Type B pancreatic cell (in vitro differentiated cells): Measurements from ENCODE around the gene KIF17. TPM values are rescaled to one million over a fixed set of nuclear protein-coding genes. Genes with fewer than 3 reads are reported as not detected.
A peak's percentile ranks its signal among the peaks of the same experiment; 100 is the strongest.

Source experiments
- DNase-seq: peaks from one replicate; pipeline ENCODE4 v3.0.0; 2021; ENCODE audit warnings: mixed read lengths; ENCODE audit not compliant: unreplicated experiment; ENCODE audit errors: extremely low spot score
- H3K27ac Mint-ChIP-seq: 2 replicates; pipeline ENCODE4 v1.8.0; 2021; ENCODE audit warnings: mild to moderate bottlenecking, mixed read lengths
- H3K27me3 Mint-ChIP-seq: 2 replicates; pipeline ENCODE4 v1.8.0; 2021; ENCODE audit warnings: mixed read lengths
- H3K36me3 Mint-ChIP-seq: 2 replicates; pipeline ENCODE4 v1.8.0; 2021; ENCODE audit warnings: mixed read lengths
- H3K4me1 Mint-ChIP-seq: one replicate; pipeline ENCODE4 v1.8.0; 2021; ENCODE audit warnings: mixed read lengths; ENCODE audit not compliant: unreplicated experiment
- H3K4me3 Mint-ChIP-seq: 2 replicates; pipeline ENCODE4 v1.8.0; 2021; ENCODE audit warnings: mild to moderate bottlenecking, mixed read lengths
- H3K9me3 Mint-ChIP-seq: 2 replicates; pipeline ENCODE4 v1.8.0; 2021; ENCODE audit warnings: mixed read lengths
- total RNA-seq: library from RNA; stranded (reverse); gene quantifications from 2 replicates; pipeline ENCODE4 v1.2.1, GENCODE V29; 2021; ENCODE audit warnings: low replicate concordance
- TF ChIP-seq, protein P1 (sequence below): fragments of 200-600 bp; sonication (generic); conservative IDR thresholded peaks from 2 replicates; pipeline ENCODE4 v1.5.0; 2021; ENCODE audit warnings: antibody characterized with exemption, mild to moderate bottlenecking

The KIF17 gene
- total RNA-seq, 1 donor from 2014 or later, result 2.1 TPM

DNA sequence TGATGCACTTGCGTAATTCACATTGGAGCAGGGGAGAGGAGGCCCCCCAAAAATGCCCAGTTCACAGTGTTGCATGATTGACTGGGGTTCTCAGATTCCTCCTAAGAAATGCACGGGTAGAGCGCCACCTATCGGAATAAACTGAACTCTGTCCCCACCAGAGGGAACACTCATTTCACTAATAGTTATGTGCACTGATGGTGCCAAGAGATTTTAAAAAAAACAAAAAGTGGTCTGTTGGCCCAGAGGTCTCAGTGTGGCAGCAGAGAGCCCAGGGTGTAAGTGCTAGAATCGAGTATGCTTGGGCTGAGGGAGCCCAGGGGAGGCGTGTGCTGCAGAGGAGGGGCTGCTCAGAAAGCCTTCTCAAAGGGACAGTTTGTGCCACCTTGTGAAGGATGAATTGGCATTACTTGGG is 77.6 kb downstream of the KIF17 start:
- no peaks in the 10 kb centered on the region for H3K9me3 Mint-ChIP-seq

DNA sequence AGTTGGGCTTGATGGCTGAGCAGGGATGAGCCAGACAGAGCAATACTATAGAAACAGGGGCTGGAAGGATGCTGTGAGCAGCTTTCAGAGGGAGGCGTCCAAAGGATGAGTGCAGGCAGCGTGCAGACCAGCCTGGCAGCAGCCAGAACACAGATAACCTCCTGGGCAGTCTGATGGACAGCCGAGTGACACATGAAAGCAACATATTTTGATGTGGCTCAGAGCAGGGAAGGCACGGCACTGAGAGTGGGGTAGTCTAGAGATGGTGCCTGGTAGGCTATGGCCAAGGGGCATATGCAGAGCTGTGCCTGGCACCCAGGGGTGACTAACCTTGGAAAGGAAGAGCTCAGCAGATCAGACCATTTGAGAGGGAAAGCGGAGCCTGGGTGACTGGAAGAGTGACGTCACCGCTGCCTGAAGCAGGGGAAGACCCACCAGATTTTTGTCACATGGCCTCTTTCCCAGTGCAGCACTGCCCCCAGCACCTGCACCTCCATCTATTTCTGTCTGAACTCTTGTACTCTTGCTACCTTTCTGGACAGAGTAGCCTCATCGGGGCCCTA is 80.9 kb downstream of the KIF17 start:
- TF ChIP-seq, protein P1, sequence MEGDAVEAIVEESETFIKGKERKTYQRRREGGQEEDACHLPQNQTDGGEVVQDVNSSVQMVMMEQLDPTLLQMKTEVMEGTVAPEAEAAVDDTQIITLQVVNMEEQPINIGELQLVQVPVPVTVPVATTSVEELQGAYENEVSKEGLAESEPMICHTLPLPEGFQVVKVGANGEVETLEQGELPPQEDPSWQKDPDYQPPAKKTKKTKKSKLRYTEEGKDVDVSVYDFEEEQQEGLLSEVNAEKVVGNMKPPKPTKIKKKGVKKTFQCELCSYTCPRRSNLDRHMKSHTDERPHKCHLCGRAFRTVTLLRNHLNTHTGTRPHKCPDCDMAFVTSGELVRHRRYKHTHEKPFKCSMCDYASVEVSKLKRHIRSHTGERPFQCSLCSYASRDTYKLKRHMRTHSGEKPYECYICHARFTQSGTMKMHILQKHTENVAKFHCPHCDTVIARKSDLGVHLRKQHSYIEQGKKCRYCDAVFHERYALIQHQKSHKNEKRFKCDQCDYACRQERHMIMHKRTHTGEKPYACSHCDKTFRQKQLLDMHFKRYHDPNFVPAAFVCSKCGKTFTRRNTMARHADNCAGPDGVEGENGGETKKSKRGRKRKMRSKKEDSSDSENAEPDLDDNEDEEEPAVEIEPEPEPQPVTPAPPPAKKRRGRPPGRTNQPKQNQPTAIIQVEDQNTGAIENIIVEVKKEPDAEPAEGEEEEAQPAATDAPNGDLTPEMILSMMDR, result no peak
- Mint-ChIP-seq H3K36me3 (peaks cover 4% of the 10 kb centered on the region), H3K4me1 (peaks cover 10% of the 10 kb centered on the region), H3K27ac (no peak overlapping the region), H3K9me3 (no peaks in the 10 kb centered on the region), H3K4me3 (no peak overlapping the region), H3K27me3 (no peaks in the 10 kb centered on the region)
- DNase-seq, result no peak

More for the DNA sequence above, 77.6 kb downstream of the KIF17 start:
- H3K36me3 Mint-ChIP-seq, result peaks cover 4% of the 10 kb centered on the region
- no peak for DNase-seq
- H3K4me1 Mint-ChIP-seq, result no peaks in the 10 kb centered on the region
- H3K27me3 Mint-ChIP-seq, result no peaks in the 10 kb centered on the region
- no peak overlapping the region for H3K4me3 Mint-ChIP-seq
- TF ChIP-seq, protein P1, result peak; percentile 90
- H3K27ac Mint-ChIP-seq, result peak overlapping the region; percentile 29

DNA sequence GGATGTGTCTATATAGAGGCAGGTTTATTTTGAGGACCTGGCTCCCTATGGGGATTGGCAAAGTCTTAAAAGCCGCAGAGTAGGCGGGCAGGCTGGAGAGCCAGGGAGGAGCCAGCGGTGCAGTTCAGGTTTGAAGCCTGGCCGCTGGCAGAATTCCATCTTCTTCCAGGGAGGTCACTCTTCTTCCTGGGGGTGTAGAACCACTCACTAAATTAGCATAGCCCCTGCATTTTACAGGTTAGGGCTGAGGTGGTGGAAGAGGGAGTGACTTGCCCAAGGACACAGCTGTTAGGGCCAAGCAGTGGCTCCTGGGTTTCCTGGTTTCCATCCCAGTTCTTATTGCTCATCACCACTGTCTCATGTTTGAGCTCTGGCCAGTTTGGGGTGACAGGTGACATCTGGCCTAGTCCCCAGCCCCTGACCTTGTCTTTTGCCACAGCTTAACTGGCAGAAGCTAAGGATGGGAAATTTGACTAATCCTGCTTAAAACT is 83.2 kb downstream of the KIF17 start:
- Mint-ChIP-seq H3K9me3 (no peaks in the 10 kb centered on the region), H3K27ac (peak overlapping the region; percentile 85), H3K4me3 (peak overlapping the region; percentile 95), H3K27me3 (no peaks in the 10 kb centered on the region), H3K36me3 (no peaks in the 10 kb centered on the region), H3K4me1 (peaks cover 10% of the 10 kb centered on the region)
- TF ChIP-seq, protein P1, result no peak
- DNase-seq, result no peak

DNA sequence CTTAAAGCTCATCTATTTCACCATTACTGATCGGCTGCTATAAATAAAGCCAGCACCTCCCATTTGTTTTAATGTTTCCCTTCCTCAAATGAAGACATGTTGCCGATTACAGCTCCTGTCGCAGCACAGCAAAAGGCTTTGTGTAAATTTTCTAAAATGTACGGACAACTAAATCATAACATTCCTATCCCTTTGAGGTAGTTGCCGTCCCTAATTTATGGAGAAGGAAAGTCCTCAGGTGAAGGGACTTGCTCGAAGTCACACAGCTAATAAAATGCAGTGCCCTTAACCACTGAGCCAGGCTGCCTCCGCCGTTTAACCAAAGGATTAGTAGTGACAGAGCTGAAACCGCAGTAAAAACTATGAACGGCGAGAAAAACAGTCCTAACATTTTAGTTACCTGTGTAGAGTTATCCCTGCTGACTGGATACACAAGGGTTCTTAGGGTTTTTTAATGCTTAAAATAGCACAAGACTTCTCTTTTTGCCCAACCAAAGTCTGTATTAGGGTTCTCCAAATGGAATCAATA is 83.7 kb downstream of the KIF17 start:
- H3K4me3 Mint-ChIP-seq, result peak overlapping the region; percentile 95
- H3K36me3 Mint-ChIP-seq, result no peaks in the 10 kb centered on the region
- H3K27me3 Mint-ChIP-seq, result peaks cover under 1% of the 10 kb centered on the region
- DNase-seq, result no peak
- H3K9me3 Mint-ChIP-seq, result no peaks in the 10 kb centered on the region
- H3K27ac Mint-ChIP-seq, result peak overlapping the region; percentile 85
- peaks cover 10% of the 10 kb centered on the region for H3K4me1 Mint-ChIP-seq
- TF ChIP-seq, protein P1, result no peak

DNA sequence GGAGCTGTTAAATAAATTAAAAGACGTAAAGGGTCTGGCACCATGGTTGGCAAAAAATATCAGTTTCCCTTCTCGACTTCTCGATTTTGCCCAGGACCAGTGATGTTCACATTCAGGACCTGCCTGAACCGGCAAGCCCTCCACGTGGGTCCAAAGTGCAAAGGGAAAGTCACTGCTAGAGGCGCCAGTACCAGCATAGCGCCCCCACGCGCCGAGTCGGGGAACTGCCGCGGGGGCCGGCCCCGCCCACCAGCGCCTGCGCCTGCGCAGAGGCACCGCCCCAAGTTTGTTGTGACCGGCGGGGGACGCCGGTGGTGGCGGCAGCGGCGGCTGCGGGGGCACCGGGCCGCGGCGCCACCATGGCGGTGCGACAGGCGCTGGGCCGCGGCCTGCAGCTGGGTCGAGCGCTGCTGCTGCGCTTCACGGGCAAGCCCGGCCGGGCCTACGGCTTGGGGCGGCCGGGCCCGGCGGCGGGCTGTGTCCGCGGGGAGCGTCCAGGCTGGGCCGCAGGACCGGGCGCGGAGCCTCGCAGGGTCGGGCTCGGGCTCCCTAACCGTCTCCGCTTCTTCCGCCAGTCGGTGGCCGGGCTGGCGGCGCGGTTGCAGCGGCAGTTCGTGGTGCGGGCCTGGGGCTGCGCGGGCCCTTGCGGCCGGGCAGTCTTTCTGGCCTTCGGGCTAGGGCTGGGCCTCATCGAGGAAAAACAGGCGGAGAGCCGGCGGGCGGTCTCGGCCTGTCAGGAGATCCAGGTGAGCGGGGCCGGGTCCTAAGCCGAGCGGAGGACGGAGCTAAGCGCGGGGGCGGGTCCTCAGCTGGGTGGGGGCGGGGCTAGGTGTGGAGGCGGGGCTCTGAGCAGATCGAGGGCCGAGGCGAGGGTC is 84.4 kb downstream of the KIF17 start, which contains the start of gene PINK1:
Gene PINK1, plus strand, starts transcription at position 269 of the 875 bp plus-strand sequence. Its CDS starts 91 bp downstream, at position 360.
- Mint-ChIP-seq H3K4me3 (peak within 1 kb of the TSS; percentile 95), H3K36me3 (no peaks in the 10 kb centered on the region)

More for the DNA sequence above, 84.4 kb downstream of the KIF17 start, which contains the start of gene PINK1:
- Mint-ChIP-seq H3K9me3 (no peaks in the 10 kb centered on the region), H3K27ac (peak within 1 kb of the TSS; percentile 85), H3K27me3 (peaks cover 3% of the 10 kb centered on the region), H3K4me1 (peaks cover 10% of the 10 kb centered on the region)
- TF ChIP-seq, protein P1, result peak; percentile 100
- DNase-seq, result peak; percentile 92
